ENCODE data around the gene ACTG1.

- TF ChIP-seq POLR2AphosphoS5 (IDR thresholded peaks at IDR 0.05; ENCODE audit: low read depth, low read length) = no peak
- TF ChIP-seq JUND (IDR thresholded peaks at IDR 0.05) = no peak
These were observed 12.6 kb downstream of the ACTG1 start for GRCh38 chr17:81500047-81500446.

All from SK-N-SH (cell line).